Measurements from ENCODE around the gene ATXN7. TPM values are rescaled to one million over a fixed set of nuclear protein-coding genes. Genes with fewer than 3 reads are reported as not detected.

ATXN7 gene
- total and polyA plus RNA-seq, 2 experiments from 2014 or later, result 3.0 to 14.4 TPM

GRCh38 chr3:63995086-63995485, 131.4 kb downstream of the ATXN7 start:
- Histone ChIP-seq H2AFZ (no peak overlapping the region), H3K27ac (no peak overlapping the region), H3K4me3 (no peak overlapping the region), H3K4me2 (no peak overlapping the region), H3K4me1 (ENCODE audit: insufficient read depth) (no peaks in the 10 kb centered on the region), H3K36me3 (replicated peaks; ENCODE audit: insufficient read depth, low read depth) (peaks cover 4% of the 10 kb centered on the region), H3K9me2 (replicated peaks; ENCODE audit: insufficient read depth) (no peaks in the 10 kb centered on the region), H4K20me1 (ENCODE audit: insufficient read depth, poor library complexity, severe bottlenecking) (no peaks in the 10 kb centered on the region), H3K27me3 (no peaks in the 10 kb centered on the region), H3K9me3 (ENCODE audit: low read depth) (no peaks in the 10 kb centered on the region), H3K79me2 (no peaks in the 10 kb centered on the region)
- 96% methylated on average over 5 of the region's 5 CpGs for WGBS (ENCODE audit: low lambda C conversion rate, missing lambda C conversion rate)
- DNase-seq (ENCODE audit: low spot score), result no peak
- TF ChIP-seq EZH2 (IDR thresholded peaks at IDR 0.05; ENCODE audit: borderline replicate concordance) (no peak), CTCF (IDR thresholded peaks at IDR 0.05; ENCODE audit: poor library complexity) (no peak), EZH2phosphoT487 (IDR thresholded peaks at IDR 0.05; ENCODE audit: low read depth, severe bottlenecking, unreplicated experiment) (no peak)

GRCh38 chr3:63998852-63999754, 135.4 kb downstream of the ATXN7 start:
- Histone ChIP-seq H3K27me3 (no peaks in the 10 kb centered on the region), H2AFZ (no peak overlapping the region), H3K4me3 (no peak overlapping the region), H3K36me3 (replicated peaks; ENCODE audit: insufficient read depth, low read depth) (peaks cover 4% of the 10 kb centered on the region), H3K4me1 (ENCODE audit: insufficient read depth) (no peaks in the 10 kb centered on the region), H3K27ac (no peak overlapping the region), H3K4me2 (no peak overlapping the region), H3K9me3 (ENCODE audit: low read depth) (no peaks in the 10 kb centered on the region), H3K9me2 (replicated peaks; ENCODE audit: insufficient read depth) (no peaks in the 10 kb centered on the region), H3K79me2 (no peaks in the 10 kb centered on the region), H4K20me1 (ENCODE audit: insufficient read depth, poor library complexity, severe bottlenecking) (no peaks in the 10 kb centered on the region)
- DNase-seq (ENCODE audit: low spot score), result no peak
- WGBS (ENCODE audit: low lambda C conversion rate, missing lambda C conversion rate), result 61% methylated on average over 10 of the region's 10 CpGs
- TF ChIP-seq EZH2 (IDR thresholded peaks at IDR 0.05; ENCODE audit: borderline replicate concordance) (no peak), CTCF (IDR thresholded peaks at IDR 0.05; ENCODE audit: poor library complexity) (no peak), EZH2phosphoT487 (IDR thresholded peaks at IDR 0.05; ENCODE audit: low read depth, severe bottlenecking, unreplicated experiment) (no peak)

- TF ChIP-seq CTCF (IDR thresholded peaks at IDR 0.05; ENCODE audit: poor library complexity), result no peak
- TF ChIP-seq EZH2phosphoT487 (IDR thresholded peaks at IDR 0.05; ENCODE audit: low read depth, severe bottlenecking, unreplicated experiment), result no peak
- no peak for TF ChIP-seq EZH2 (IDR thresholded peaks at IDR 0.05; ENCODE audit: borderline replicate concordance)
- 72% methylated on average over 9 of the region's 9 CpGs for WGBS (ENCODE audit: low lambda C conversion rate, missing lambda C conversion rate)
- H2AFZ ChIP-seq, result no peak overlapping the region
- no peaks in the 10 kb centered on the region for H3K79me2 ChIP-seq
- no peaks in the 10 kb centered on the region for H3K9me2 ChIP-seq (replicated peaks; ENCODE audit: insufficient read depth)
- no peaks in the 10 kb centered on the region for H3K27me3 ChIP-seq
- H3K4me2 ChIP-seq, result no peak overlapping the region
- no peak overlapping the region for H3K4me3 ChIP-seq
- no peak overlapping the region for H3K27ac ChIP-seq
- no peaks in the 10 kb centered on the region for H3K4me1 ChIP-seq (ENCODE audit: insufficient read depth)
- no peak for DNase-seq (ENCODE audit: low spot score)
- H3K36me3 ChIP-seq (replicated peaks; ENCODE audit: insufficient read depth, low read depth), result peaks cover 4% of the 10 kb centered on the region
- no peaks in the 10 kb centered on the region for H4K20me1 ChIP-seq (ENCODE audit: insufficient read depth, poor library complexity, severe bottlenecking)
- no peaks in the 10 kb centered on the region for H3K9me3 ChIP-seq (ENCODE audit: low read depth)
Observed at GRCh38 chr3:64000453-64001055, 136.9 kb downstream of the ATXN7 start.

Measured in hepatocyte (in vitro differentiated cells).